ENCODE data around the gene MTF1.
A peak's percentile ranks its signal among the peaks of the same experiment; 100 is the strongest.

Gene MTF1

DNA sequence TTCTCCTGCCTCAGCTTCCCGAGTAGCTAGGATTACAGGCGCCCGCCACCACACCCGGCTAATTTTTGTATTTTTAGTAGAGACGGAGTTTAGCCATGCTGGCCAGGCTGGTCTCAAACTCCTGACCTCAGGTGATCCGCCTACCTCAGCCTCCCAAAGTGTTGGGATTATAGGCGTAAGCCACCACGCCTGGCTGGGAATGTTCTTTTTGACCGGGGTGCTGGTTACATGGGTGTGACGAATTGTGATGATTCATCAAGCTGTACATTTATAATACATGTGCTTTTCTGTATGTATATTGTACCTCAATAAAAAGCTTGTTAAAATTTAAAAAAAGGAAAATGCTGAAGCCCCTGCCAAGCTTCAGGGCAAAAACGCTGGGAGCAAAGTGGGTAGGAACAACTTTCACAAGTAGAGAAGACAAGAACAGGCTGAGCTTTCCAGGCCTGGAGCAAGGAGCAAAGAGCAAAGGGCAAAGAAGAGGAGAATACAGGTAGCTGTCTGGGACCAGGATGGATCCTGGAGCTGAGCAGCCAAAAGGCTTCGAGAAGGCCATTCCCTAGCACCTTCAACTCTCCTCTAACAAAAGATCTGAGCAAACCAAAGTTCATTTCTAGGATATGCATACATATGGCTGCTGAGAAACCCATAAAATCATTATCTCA lies 30.9 kb downstream of the MTF1 start:
- no peak overlapping the region for H2BK5ac ChIP-seq (ENCODE audit: low read depth, low read length, poor library complexity)
- H3K9me3 ChIP-seq (ENCODE audit: insufficient read depth, low read depth, low read length) = no peaks in the 10 kb centered on the region
- H2AK5ac ChIP-seq (ENCODE audit: low read length) = no peak overlapping the region
- H3K79me1 ChIP-seq (ENCODE audit: low read length) = no peaks in the 10 kb centered on the region
- no peak overlapping the region for H2BK120ac ChIP-seq (ENCODE audit: insufficient read depth, low read length, poor library complexity)
- peaks cover 4 to 20% of the 10 kb centered on the region in 2 experiments for H3K36me3 ChIP-seq (ENCODE audit: control insufficient read depth in 1 of 2, insufficient read depth in 2 of 2, low read length in 2 of 2)
- no peak overlapping the region for H3K4ac ChIP-seq (ENCODE audit: low read depth, low read length)
- H3K23ac ChIP-seq (ENCODE audit: low read length) = peak overlapping the region; percentile 22
- H4K12ac ChIP-seq (ENCODE audit: low read depth, low read length) = no peak overlapping the region
- no peak overlapping the region for H2BK12ac ChIP-seq (ENCODE audit: low read length)
- H3K14ac ChIP-seq (ENCODE audit: low read length) = no peak overlapping the region
- no CpG with 5 or more reads among the region's 12 CpGs for WGBS (ENCODE audit: extremely low coverage, insufficient coverage, insufficient read length)
- no peak for DNase-seq
- no peak overlapping the region for H3K18ac ChIP-seq (ENCODE audit: low read length)
- H3K4me3 ChIP-seq (ENCODE audit: low read depth, low read length) = no peak overlapping the region
- H3K4me1 ChIP-seq (ENCODE audit: control insufficient read depth in 1 of 2, insufficient read depth in 2 of 2, low read length in 2 of 2) = no peaks in the 10 kb centered on the region
- no peak overlapping the region for H3K27ac ChIP-seq (ENCODE audit: low read depth, low read length)
- H3K79me2 ChIP-seq (ENCODE audit: control insufficient read depth, insufficient read depth, low read length, poor library complexity) = no peaks in the 10 kb centered on the region
- H3K27me3 ChIP-seq (ENCODE audit: insufficient read depth, low read length) = no peaks in the 10 kb centered on the region
- no peak overlapping the region for H4K8ac ChIP-seq (ENCODE audit: low read depth, low read length)
- no peak overlapping the region for H3K9ac ChIP-seq (ENCODE audit: low read length)
- no peak overlapping the region for H4K91ac ChIP-seq (ENCODE audit: low read depth, low read length)
- H3K4me2 ChIP-seq (ENCODE audit: low read length) = no peak overlapping the region
- H2AFZ ChIP-seq (ENCODE audit: insufficient read depth, low read length, poor library complexity) = no peak overlapping the region

DNA sequence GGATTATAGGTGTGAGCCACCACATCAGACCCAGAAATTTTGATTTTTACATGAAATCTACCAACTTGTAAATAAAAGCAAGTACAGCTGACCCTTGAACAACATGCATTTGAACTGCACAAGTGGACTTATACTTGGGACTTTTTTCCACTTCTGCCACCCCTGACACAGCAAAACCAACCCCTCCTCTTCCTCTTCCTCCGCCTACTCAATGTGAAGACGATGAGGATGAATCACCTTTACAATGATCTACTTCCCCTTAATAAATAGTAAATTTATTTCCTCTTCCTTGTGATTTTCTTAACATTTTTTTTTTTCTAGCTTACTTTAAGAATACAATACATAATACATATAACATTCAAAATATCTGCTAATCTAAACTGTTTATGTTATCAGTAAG lies 33.9 kb downstream of the MTF1 start:
- no peaks in the 10 kb centered on the region for H3K4me1 ChIP-seq (ENCODE audit: control insufficient read depth in 1 of 2, insufficient read depth in 2 of 2, low read length in 2 of 2)

DNA sequence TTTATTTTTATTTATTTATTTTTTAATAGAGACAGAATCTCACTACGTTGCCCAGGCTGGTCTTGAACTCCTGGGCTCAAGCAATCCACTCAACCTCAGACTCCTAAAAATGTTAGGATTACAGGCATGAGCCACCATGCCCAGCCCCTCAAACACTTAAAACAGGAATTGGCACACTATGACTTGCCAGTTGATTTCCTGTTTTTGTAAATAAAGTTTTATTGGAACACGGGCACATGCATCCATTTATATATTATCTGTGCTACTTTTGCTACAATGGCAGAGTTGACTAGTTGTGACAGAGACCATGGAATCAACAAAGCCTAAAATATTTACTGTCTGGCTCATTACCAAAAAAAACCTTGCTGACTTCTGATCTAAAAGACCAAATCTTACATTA lies 35.4 kb downstream of the MTF1 start:
- Histone ChIP-seq H3K9me3 (ENCODE audit: insufficient read depth, low read depth, low read length) (no peaks in the 10 kb centered on the region), H3K4ac (ENCODE audit: low read depth, low read length) (no peak overlapping the region), H3K79me1 (ENCODE audit: low read length) (no peaks in the 10 kb centered on the region), H4K91ac (ENCODE audit: low read depth, low read length) (no peak overlapping the region), H2BK5ac (ENCODE audit: low read depth, low read length, poor library complexity) (no peak overlapping the region), H3K36me3 (ENCODE audit: control insufficient read depth in 1 of 2, insufficient read depth in 2 of 2, low read length in 2 of 2) (peaks cover 16 to 32% of the 10 kb centered on the region in 2 experiments), H3K27ac (ENCODE audit: low read depth, low read length) (no peak overlapping the region), H3K14ac (ENCODE audit: low read length) (no peak overlapping the region), H3K23ac (ENCODE audit: low read length) (no peak overlapping the region), H2AFZ (ENCODE audit: insufficient read depth, low read length, poor library complexity) (no peak overlapping the region), H3K18ac (ENCODE audit: low read length) (no peak overlapping the region), H3K4me2 (ENCODE audit: low read length) (no peak overlapping the region), H3K79me2 (ENCODE audit: control insufficient read depth, insufficient read depth, low read length, poor library complexity) (no peaks in the 10 kb centered on the region), H3K27me3 (ENCODE audit: insufficient read depth, low read length) (no peaks in the 10 kb centered on the region), H2BK12ac (ENCODE audit: low read length) (no peak overlapping the region), H3K4me1 (ENCODE audit: control insufficient read depth in 1 of 2, insufficient read depth in 2 of 2, low read length in 2 of 2) (no peaks in the 10 kb centered on the region), H4K12ac (ENCODE audit: low read depth, low read length) (no peak overlapping the region), H2AK5ac (ENCODE audit: low read length) (no peak overlapping the region), H2BK120ac (ENCODE audit: insufficient read depth, low read length, poor library complexity) (no peak overlapping the region), H3K4me3 (ENCODE audit: low read depth, low read length) (no peak overlapping the region), H3K9ac (ENCODE audit: low read length) (no peak overlapping the region), H4K8ac (ENCODE audit: low read depth, low read length) (no peak overlapping the region)
- WGBS (ENCODE audit: extremely low coverage, insufficient coverage, insufficient read length) = no CpG with 5 or more reads among the region's 2 CpGs
- DNase-seq = no peak

More for the DNA sequence above, 33.9 kb downstream of the MTF1 start:
- Histone ChIP-seq H2BK120ac (ENCODE audit: insufficient read depth, low read length, poor library complexity) (no peak overlapping the region), H3K79me1 (ENCODE audit: low read length) (no peaks in the 10 kb centered on the region), H3K27me3 (ENCODE audit: insufficient read depth, low read length) (no peaks in the 10 kb centered on the region), H3K36me3 (ENCODE audit: control insufficient read depth in 1 of 2, insufficient read depth in 2 of 2, low read length in 2 of 2) (peaks cover 14 to 27% of the 10 kb centered on the region in 2 experiments), H3K79me2 (ENCODE audit: control insufficient read depth, insufficient read depth, low read length, poor library complexity) (no peaks in the 10 kb centered on the region), H2AFZ (ENCODE audit: insufficient read depth, low read length, poor library complexity) (no peak overlapping the region), H4K8ac (ENCODE audit: low read depth, low read length) (no peak overlapping the region), H2BK12ac (ENCODE audit: low read length) (no peak overlapping the region), H3K27ac (ENCODE audit: low read depth, low read length) (no peak overlapping the region), H3K14ac (ENCODE audit: low read length) (no peak overlapping the region), H3K4ac (ENCODE audit: low read depth, low read length) (no peak overlapping the region), H3K4me3 (ENCODE audit: low read depth, low read length) (no peak overlapping the region), H3K9me3 (ENCODE audit: insufficient read depth, low read depth, low read length) (no peaks in the 10 kb centered on the region), H4K12ac (ENCODE audit: low read depth, low read length) (no peak overlapping the region), H3K18ac (ENCODE audit: low read length) (no peak overlapping the region), H3K23ac (ENCODE audit: low read length) (no peak overlapping the region), H3K4me2 (ENCODE audit: low read length) (no peak overlapping the region), H4K91ac (ENCODE audit: low read depth, low read length) (no peak overlapping the region), H3K9ac (ENCODE audit: low read length) (no peak overlapping the region), H2AK5ac (ENCODE audit: low read length) (no peak overlapping the region), H2BK5ac (ENCODE audit: low read depth, low read length, poor library complexity) (no peak overlapping the region)
- DNase-seq = no peak
- WGBS (ENCODE audit: extremely low coverage, insufficient coverage, insufficient read length) = no CpG with 5 or more reads among the region's 2 CpGs

- H3K4me3 ChIP-seq (ENCODE audit: low read depth, low read length) = no peak overlapping the region
- no peak overlapping the region for H2BK120ac ChIP-seq (ENCODE audit: insufficient read depth, low read length, poor library complexity)
- no peak overlapping the region for H3K9ac ChIP-seq (ENCODE audit: low read length)
- no peak overlapping the region for H2BK12ac ChIP-seq (ENCODE audit: low read length)
- no peak overlapping the region for H3K18ac ChIP-seq (ENCODE audit: low read length)
- H4K8ac ChIP-seq (ENCODE audit: low read depth, low read length) = no peak overlapping the region
- H3K27ac ChIP-seq (ENCODE audit: low read depth, low read length) = no peak overlapping the region
- H3K14ac ChIP-seq (ENCODE audit: low read length) = no peak overlapping the region
- no peak overlapping the region for H4K12ac ChIP-seq (ENCODE audit: low read depth, low read length)
- H4K91ac ChIP-seq (ENCODE audit: low read depth, low read length) = no peak overlapping the region
- no peaks in the 10 kb centered on the region for H3K4me1 ChIP-seq (ENCODE audit: control insufficient read depth in 1 of 2, insufficient read depth in 2 of 2, low read length in 2 of 2)
- H2AK5ac ChIP-seq (ENCODE audit: low read length) = no peak overlapping the region
- no peak overlapping the region for H3K23ac ChIP-seq (ENCODE audit: low read length)
- peaks cover 18 to 33% of the 10 kb centered on the region in 2 experiments for H3K36me3 ChIP-seq (ENCODE audit: control insufficient read depth in 1 of 2, insufficient read depth in 2 of 2, low read length in 2 of 2)
- no peak overlapping the region for H2BK5ac ChIP-seq (ENCODE audit: low read depth, low read length, poor library complexity)
- WGBS (ENCODE audit: extremely low coverage, insufficient coverage, insufficient read length) = no CpG with 5 or more reads among the region's 9 CpGs
- H3K4me2 ChIP-seq (ENCODE audit: low read length) = no peak overlapping the region
- no peaks in the 10 kb centered on the region for H3K27me3 ChIP-seq (ENCODE audit: insufficient read depth, low read length)
- H3K9me3 ChIP-seq (ENCODE audit: insufficient read depth, low read depth, low read length) = no peaks in the 10 kb centered on the region
- no peaks in the 10 kb centered on the region for H3K79me2 ChIP-seq (ENCODE audit: control insufficient read depth, insufficient read depth, low read length, poor library complexity)
- no peak overlapping the region for H2AFZ ChIP-seq (ENCODE audit: insufficient read depth, low read length, poor library complexity)
- H3K4ac ChIP-seq (ENCODE audit: low read depth, low read length) = no peak overlapping the region
- H3K79me1 ChIP-seq (ENCODE audit: low read length) = no peaks in the 10 kb centered on the region
- no peak for DNase-seq
Measured at GRCh38 chr1:37822906-37823815, 36.2 kb downstream of the MTF1 start.
